NCI-H2227 (cell line): ENCODE results near the gene TTYH3.
"Not testable (repeated sequence)": the region's sequence is repeated elsewhere in the genome, so short reads cannot be mapped to it uniquely, and the experiment has no call there.

Source experiments
- DNase-seq: peaks from one replicate; lab custom pipeline; 2025; ENCODE audit not compliant: unreplicated experiment; lab: John Stamatoyannopoulos, UW

Gene TTYH3, protein sequence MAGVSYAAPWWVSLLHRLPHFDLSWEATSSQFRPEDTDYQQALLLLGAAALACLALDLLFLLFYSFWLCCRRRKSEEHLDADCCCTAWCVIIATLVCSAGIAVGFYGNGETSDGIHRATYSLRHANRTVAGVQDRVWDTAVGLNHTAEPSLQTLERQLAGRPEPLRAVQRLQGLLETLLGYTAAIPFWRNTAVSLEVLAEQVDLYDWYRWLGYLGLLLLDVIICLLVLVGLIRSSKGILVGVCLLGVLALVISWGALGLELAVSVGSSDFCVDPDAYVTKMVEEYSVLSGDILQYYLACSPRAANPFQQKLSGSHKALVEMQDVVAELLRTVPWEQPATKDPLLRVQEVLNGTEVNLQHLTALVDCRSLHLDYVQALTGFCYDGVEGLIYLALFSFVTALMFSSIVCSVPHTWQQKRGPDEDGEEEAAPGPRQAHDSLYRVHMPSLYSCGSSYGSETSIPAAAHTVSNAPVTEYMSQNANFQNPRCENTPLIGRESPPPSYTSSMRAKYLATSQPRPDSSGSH

DNA sequence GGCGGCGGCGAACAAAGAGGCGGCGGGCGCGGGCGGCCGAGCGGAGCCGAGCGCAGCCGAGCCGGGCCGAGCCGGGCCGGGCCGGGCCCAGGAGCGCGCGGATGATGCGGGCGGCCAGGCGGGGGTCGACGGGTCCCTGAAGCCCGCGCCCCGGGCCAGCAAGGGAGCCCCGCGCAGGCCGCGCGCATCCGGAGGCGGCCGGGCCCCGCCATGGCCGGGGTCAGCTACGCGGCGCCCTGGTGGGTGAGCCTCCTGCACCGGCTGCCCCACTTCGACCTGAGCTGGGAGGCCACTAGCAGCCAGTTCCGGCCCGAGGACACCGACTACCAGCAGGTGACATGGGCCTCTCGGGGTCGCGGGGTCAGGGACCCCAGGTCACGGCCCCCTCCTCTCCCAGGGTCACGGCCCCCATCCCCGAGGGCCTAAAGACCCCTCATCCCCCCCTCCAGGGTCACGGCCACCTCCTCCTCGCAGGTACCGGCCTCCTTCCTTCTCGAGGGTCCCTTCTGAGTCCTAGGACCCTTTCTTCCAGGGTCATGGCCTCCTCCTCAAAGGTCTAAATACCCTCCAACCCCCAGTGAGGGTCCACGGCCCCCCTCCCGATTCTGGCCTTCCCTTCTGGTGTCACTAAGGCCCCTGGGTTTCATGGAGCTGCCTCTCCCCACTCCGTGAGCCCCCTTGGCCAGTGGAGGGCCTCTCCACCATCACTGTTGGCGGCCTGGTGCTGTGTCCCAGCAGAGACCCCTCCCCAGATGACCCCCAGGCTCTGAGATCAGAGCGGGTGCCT lies at the start of gene TTYH3:
Gene TTYH3, plus strand, starts transcription at position 41 of the 787 bp plus-strand sequence. Its CDS starts 170 bp downstream, at position 211.
- peak; percentile 52 for DNase-seq

DNA sequence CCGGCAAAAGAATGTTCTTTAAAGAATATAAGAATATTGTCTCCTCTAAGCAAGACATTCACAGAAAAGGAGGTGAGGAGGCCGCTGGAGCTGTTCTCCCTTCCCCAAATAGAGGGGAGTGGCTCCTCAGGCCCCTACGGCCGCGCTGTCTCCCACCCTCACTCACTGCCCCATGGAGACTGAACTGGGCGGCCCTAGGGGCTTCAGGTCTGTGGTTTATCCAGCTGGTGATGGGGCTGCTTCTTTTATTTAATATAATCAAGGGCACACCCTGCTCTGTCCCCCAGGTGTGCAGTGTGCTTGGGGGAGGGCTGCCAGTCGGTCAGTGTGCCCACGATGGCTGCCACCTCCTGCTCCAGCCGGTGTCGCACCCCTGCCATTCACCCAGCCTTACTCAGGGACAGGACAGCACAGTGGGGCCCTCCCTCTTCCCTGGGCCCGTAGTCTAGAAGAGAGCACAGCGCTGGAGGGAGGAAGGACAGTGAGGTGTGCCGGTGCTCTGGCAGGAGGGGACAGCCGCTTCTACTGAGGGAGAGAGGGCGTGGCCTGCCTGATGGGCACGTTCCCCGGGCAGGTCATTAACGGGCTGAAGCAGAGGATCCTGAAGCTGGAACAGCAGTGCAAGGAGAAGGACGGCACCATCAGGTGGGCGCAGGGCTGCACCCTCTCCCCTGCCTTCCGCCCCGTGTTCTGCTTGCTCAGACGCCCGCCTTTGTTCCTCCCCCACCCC lies 49.6 kb upstream of the TTYH3 start:
- DNase-seq: no peak

DNA sequence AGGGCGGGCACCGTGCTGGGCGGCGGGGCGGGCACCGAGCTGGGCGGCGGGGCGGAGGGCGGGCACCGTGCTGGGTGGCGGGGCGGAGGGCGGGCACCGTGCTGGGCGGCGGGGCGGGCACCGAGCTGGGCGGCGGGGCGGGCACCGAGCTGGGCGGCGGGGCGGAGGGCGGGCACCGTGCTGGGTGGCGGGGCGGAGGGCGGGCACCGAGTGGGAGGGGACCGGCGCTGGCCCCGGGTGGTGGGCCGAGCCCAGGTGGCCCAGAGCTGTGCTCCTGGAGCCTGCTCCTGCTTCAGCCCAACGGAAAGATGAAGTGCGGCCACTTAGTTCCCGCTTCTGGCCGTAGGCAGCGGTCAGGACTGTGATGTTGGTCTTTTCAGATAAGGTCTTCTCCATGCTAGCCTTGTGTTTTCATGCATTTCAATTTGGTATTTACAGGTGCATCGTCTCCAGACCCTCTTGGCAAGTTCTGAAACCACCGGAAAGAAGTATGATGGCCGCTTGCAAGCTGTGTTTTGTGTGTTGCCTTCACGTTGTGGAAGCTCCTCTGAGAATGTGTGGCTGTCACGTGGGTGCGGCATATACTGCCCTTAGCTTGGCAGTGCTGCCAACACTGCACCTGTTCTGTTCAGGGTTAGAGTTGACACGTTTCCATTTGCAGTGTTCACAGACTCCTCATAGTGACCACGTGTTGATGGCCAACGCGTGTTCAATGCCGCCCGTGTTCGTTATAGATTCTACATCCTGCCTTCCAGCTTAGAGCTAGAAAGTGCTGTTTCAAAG lies 47.8 kb upstream of the TTYH3 start:
- no peak for DNase-seq

DNA sequence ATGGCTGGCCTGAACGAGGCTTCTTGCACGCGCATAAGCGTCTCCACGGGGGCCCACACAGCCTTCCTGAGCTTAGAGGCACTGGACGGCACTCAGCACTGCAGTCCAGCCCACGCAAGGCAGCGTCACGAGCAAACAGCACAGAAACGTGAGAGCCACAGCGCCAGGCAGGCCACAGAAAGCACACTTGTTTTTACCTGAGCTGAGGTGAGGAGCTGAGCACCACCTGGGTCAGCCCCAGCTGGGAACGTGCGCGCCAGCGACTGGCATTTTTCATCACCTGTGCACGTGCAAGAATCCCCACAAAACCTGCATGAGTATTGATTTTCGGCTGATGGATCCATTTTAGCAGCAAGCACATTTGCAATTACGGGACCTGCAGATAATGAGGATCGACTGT lies 46.3 kb upstream of the TTYH3 start:
- no peak for DNase-seq

DNA sequence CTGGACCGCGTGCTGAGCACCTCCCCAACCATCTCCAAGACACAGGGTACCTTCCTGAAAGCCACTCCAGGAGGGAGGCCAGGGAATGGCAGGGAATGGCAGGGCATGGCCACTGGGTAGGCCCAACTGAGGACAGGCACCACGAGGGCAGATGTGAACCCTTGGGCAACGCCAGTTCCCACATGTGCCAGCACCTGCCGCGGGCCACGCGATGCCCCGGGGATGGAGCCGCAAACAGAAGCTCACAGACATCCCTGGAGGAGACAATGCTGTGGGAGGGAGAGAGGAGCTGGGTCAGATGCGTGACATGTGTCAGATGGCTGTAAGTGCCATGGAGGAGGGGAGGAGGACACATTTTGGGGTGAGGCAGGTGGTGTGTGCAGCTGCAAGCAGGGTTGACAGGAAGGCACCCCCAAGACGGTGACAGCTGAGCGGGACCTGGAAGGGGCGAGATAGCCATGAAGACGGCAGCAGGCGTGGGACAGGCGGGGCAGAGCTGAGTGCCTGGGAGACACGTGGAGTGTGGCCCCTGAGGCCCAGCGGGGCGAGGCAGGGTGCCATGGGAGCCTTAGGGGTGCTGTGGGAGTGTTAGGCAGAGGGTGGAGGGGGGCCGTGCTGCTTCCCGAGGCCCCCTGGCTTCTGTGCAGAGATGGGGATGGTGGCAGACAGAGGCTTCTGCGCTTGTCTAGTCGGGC lies 45.3 kb upstream of the TTYH3 start:
- DNase-seq: no peak

DNA sequence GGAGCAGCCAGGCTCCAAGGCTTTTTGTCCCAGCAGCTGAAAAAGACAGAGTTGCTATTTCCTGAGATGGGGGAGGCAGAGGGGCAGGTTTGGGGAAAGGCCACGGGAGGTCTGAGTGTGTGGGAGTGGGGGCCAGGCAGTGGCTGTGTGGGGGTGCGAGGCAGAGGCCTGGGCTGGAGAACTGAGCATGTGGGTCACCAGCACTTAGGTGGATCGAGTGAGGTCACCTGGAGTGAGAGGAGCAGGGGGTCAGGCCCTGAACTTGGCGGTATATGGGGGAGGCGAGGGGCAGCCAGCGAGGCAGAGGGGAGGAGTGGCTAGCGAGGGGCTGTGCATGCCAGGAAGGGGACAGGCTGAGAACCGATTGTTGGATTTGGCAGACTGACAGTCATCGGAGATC lies 44.7 kb upstream of the TTYH3 start:
- no peak for DNase-seq

DNA sequence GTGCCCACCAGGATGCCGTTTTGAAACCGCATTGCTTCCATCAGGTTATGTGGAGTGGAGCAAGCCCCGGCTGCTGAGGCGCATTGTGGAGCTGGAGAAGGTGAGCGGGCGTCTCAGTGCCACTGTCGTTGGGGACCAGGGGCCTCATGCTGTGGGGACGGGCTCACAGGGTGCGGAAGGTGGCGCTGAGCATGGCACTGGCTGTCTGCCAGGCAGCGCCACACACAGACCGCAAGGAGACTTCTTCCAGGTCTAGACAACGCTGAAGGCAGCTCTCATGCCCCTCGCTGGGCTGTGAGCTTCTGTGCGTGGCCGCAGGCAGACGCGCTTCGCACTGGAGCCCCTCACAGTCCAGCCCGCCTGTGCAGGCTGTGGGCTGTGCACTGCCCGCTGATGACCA lies 44.0 kb upstream of the TTYH3 start:
- DNase-seq: no peak

DNA sequence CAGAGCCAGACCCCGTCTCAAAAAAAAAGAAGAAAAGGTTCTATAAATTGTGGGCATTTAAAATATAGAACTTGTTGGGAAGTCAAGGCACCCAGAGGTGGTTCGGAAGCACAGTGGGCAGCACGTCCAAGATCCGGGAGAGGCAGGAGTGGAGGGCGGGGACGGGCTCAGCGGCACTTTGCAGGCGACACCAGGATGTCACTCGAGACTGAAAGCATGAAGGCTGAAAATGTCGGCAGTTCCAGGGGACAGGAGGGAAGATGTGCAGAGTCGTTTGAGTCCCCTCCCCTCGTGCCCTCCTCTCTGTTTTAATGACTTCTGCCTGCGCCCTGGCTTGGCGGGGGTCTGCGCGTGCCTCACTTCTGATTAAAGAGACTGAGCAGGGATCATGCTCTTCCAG lies 42.4 kb upstream of the TTYH3 start:
- no peak for DNase-seq

DNA sequence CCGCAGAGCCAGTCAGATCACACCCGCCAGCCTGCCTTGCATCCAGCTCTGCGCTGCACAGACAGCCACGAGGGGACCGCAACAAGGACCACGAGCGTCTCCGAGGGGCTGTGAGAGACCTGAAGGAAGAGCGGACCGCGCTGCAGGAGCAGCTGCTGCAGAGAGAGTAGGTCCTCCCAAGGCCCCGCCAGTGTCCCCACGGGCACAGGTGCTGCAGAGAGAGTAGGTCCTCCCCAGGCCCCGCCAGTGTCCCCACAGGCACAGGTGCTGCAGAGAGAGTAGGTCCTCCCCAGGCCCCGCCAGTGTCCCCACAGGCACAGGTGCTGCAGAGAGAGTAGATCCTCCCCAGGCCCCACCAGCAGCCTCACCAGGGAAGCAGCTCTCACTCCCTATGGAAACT lies 41.8 kb upstream of the TTYH3 start:
- not testable (repeated sequence) for DNase-seq

DNA sequence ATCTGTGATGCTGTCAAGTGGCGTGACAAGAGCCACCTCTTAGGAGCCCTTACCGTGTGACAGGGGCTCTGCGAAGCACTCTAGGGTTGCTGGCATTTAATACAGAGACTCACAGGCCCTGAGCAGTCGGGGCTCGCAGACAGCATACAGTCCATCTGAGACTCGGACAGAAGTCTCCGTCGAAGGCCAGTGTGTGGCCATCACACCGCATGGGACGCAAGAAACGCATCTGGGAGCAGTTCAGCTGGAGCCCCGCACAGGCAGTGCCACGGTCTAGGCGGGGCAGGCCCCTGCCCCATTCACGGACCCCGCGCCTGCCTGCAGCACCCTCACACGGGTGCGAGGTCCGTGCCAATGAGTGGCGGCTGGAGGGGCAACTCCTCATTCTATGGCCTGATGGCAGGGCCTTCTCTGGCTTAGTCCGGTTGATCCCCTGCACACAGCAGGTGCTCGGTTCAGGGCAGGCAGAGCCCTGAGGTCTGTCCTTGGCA lies 39.4 kb upstream of the TTYH3 start:
- no peak for DNase-seq

DNA sequence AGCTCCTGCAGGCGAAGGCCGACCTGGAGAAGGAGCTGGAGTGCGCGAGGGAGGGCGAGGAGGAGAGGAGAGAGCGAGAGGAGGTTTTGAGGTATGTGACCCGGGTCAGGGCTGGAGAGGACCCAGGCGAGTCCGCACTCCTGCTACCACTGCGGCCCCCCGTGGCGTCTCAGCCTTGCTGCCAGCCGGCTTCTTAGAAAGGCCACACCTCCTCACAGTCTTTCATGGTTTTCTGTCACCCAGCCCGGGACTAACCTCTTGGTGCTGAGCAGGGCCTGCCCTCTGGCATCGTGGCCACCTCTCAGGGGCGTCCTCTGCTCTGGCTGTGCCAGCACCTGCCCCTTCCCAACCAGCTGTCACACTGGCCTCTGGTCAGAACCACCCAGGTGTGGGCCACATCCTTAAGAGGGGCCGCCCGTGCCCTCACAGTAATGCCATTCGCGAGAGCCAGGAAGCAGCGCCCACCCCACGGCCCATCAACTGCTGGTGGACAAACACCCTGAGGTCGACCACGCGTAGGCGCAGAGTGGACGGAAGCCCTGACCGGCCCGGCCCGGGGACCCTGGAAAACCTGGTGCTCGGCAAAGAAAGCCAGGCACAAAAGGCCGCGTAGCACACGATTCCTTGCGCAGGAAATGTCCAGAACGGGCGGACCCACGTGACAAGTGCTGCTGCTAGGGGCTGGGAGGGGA lies 38.6 kb upstream of the TTYH3 start:
- DNase-seq: no peak

DNA sequence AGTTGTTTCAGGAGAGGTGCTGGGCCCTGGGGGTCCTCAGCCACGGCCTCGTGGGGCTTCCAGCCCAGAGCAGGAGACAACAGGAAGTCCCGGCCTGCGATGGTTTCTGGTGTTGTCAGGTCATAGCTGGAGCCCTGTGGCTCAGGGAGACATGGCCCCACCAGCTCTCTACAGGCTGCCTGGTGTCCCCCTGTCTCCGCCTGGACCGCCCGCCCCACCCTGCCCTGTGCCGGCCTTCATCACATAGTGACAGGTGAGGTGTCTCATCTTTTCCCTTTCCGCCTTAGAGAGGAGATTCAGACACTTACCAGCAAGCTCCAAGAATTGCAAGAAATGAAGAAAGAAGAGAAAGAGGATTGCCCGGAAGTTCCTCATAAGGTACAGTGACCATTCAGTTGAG lies 37.2 kb upstream of the TTYH3 start:
- DNase-seq: no peak

DNA sequence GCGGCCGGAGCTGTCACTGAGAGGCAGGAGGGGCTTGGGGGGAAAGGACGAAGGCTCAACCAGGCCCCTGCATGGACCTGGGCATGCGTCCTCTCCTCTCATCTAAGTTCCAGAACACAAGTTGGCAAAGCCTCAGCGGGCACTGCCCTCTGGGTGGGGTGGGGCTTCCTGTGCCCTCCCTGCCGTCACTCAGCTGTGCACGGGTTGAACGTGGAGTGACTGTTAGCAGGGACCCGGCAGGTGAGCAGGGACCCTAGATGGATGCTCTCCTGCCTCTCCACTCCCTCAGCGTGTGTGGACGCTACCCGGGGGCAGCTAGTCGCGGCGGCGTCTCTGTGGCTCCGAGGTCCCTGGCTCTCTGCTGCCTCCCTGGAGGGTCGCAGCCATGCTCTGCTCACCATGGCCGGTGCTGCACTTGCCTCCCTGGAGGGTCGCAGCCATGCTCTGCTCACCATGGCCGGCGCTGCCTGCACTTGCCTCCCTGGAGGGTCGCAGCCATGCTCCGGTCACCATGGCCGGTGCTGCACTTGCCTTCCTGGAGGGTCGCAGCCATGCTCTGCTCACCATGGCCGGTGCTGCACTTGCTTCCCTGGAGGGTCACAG lies 36.4 kb upstream of the TTYH3 start:
- DNase-seq: no peak

DNA sequence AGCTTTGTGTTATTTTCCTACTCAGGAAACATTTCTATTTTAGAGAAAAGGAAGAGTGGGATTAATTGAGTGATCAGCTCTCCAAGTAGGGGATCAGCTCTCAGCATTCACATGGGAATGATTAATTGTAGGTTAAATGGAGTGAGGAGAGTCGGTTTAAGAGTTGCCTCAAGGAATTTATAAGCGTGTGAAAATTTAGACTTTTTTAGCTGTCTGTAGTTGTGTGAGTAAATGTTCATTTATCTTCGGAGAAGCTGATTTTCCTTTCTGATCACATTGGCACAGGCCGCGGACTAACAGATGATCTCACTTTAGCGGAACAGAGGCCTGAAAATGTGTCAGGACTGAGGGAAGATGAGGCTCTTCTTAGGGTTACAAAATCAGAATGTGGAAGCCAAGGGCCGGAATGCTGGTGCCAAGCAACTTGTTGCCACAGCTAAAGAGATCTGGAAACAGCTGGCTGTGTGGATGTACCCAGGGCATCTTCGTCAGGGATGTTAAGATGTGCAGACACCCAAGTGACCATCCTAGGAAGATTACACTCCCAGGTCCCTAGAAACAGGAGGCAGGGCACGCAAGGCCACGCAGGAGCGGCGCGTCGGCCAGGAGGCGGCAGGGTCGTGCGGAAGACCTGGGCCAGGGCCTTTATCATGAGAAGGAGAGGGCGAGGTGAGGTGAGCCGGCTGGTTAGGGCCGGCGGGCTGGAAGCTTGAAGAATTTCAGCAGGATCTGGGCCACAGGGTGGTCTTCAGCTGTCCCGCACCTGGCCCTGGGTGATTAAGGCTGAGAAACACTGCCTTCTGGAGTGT lies 35.1 kb upstream of the TTYH3 start:
- DNase-seq: no peak

DNA sequence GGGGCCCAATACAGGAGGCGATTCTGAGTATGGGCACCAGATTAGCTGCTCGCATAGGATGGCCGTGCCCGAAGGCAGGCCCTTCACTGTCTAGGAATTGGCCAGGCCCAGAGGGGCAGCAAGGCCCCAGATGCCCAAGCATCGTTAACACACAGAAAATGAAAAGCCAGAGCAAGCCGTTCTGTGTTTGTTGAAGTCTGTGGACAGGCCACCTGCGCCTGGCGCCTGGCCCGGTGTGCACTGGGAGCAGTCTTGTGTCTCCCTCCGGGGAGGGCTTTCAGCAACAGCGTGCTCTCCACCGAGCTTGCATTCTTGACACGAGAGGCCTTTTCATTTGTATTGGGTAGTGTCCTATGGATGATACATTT lies 34.5 kb upstream of the TTYH3 start:
- no peak for DNase-seq

DNA sequence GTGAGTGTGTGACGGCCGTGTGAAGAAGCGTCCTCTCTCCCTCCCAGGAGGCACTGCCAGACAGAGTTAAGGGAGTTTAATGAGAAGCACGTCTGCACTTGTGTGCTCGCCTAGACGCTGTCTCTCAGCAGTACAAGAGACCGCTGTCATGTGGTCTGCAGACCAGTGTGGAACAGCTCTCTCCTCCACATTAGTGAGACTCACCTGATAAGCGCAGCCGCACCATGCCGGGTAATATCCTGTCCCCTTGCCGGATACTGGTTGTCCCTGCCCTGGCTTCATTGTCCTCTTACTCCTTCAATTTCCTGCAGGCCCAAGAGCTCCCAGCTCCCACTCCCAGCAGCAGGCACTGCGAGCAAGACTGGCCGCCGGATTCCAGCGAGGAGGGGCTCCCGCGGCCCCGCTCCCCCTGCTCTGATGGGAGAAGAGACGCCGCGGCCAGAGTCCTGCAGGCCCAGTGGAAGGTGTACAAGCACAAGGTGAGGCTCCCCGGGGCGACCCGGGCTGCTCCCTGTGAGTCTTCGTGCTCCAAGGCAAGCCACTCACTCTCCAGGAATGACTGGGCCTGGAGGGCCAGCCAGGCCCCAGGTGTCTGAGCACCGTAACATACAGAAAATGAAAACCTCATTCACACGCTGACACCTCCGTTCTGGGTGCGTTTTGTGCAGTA lies 33.5 kb upstream of the TTYH3 start:
- no peak for DNase-seq

DNA sequence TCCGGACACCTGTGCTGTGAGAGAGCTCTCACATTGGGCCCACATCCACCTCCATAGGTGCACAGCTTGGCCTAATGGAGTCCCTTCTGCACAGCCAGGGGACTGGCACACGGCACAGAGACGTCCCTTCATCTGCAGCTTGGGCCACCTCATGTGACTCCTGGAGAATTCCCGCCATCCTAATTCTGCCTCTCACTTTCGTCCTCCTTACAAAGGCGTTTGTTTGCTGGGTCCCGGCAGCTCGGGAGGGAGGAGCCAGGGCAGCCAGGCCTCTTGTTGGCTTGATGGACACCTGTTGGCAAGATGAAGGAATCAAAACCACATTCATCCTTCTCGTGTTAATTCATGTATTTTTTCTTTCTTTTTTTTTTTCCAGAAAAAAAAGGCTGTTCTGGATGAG lies 30.7 kb upstream of the TTYH3 start:
- no peak for DNase-seq

DNA sequence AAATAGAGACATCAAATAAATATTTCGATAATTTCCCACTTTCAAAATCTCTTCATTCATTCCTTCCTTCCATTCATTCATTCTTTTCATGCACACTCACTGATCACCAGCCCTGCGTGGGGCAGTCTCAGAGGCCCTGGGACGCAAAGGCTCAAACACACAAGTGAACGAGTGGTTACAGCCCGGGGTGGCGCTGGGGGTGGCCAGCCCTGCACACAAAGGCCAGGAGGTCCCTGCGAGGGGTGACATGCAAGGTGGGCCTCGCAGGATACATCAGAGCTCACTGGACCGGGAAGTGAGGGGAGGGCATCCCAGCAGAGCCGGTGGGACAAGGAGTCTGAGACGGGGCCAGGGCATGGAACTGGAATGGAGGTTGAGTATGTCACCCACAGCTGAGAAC lies 29.9 kb upstream of the TTYH3 start:
- no peak for DNase-seq
